Measurements from ENCODE around the gene PACSIN2.

GRCh38 chr22:42855211-42855610 is 159.7 kb downstream of the PACSIN2 start:
- TF ChIP-seq CTCF (IDR thresholded peaks at IDR 0.05; ENCODE audit: insufficient read depth, low read length, poor library complexity, severe bottlenecking) (no peak), EZH2phosphoT487 (conservative IDR thresholded peaks at IDR 0.05; ENCODE audit: low read length) (no peak)
